NCI-H526 (cell line): ENCODE measurements around the gene ADAM12.

Experiments
- DNase-seq, 2 experiments: peaks; one replicate each; lab custom pipeline; 2025; lab: John Stamatoyannopoulos, UW

Gene ADAM12

GRCh38 chr10:126114884-126115555, 273.3 kb downstream of the ADAM12 start:
- DNase-seq = no peak

DNA sequence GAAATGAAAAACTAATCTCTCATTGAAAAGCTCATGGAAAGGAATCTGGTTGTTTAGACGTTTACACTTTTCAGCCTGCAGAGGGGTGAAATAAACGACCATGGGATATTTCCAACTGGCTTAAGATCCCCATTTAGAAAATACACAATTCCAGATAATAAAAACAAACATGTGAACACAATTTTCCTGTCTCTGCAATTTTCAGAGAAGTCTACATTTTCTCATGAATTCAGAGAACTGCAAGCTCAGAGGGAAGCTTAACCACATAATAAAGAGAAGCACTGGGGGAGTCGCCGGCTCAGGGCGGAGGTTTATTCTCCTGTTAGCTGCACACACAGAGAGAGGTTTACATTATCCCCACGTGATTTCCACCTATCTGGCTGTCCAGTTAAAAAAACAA, 276.8 kb downstream of the ADAM12 start:
- DNase-seq = no peak

GRCh38 chr10:126110489-126111180, 277.6 kb downstream of the ADAM12 start:
- no peak for DNase-seq

- DNase-seq = no peak
These were observed 278.4 kb downstream of the ADAM12 start for GRCh38 chr10:126109893-126110292.

DNA sequence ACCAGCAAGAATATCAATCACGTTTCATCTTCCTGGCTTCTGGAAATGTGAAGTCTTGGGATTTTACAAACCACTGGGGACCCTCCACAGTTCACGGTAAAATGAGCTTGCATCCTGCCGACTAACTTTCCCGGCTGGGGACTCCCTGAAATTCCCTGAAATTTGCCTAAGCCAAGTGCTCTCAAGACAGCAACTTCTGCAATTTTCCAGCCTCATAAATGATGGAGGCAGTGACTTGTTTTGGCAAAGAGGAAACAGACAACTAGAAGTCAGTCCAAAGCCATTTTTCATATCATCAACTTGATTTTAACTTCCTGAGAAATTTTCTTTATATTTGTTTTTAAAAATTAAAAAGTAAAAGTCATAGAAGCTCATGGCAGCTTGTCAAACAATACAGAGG, 279.6 kb downstream of the ADAM12 start:
- no peak for DNase-seq

DNA sequence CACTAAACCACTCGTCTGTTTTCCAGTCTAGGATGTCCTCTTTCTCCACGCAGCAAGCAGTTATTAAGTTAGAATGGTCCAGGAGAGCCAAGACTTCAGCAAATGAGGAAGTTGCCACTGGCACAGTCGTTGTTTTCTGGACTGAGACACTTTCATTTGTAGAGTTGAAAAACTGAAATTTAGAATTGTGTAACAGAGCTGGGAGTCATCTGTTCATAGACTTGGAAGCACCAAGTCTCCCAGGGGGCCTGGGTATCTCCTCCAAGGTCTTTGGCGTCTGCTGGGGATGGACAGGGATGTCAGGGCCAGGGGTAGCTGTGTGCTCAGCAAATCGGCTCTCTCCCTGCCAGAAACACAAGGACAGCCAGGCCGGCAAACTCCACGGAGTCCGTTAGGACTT, 283.5 kb downstream of the ADAM12 start:
- no peak for DNase-seq

- no peak for DNase-seq
These were observed 285.6 kb downstream of the ADAM12 start for GRCh38 chr10:126102636-126103035.

- no peak for DNase-seq
These were observed 286.5 kb downstream of the ADAM12 start for GRCh38 chr10:126101736-126102135.

- DNase-seq = no peak
These were observed 287.0 kb downstream of the ADAM12 start for GRCh38 chr10:126101325-126101724.

DNA sequence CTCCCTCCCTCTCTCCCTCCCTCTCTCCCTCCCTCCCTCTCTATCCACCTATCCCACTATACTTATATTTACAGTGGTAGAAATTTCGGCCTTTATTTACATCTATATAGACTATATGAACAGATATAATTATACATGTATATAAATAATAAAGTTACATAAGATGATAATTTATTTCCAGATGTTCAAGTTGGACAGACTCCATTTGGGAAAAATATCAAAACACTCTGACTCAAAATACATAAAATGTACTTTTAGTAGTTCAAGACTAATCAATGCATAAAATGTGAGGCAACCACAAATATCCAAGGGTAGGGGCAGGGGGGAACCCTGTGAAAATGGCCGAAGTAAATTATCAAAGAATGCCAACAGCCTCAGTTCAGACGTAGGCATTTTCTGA, 288.9 kb downstream of the ADAM12 start:
- DNase-seq = no peak

GRCh38 chr10:126098226-126098581, 290.1 kb downstream of the ADAM12 start:
- no peak for DNase-seq

DNA sequence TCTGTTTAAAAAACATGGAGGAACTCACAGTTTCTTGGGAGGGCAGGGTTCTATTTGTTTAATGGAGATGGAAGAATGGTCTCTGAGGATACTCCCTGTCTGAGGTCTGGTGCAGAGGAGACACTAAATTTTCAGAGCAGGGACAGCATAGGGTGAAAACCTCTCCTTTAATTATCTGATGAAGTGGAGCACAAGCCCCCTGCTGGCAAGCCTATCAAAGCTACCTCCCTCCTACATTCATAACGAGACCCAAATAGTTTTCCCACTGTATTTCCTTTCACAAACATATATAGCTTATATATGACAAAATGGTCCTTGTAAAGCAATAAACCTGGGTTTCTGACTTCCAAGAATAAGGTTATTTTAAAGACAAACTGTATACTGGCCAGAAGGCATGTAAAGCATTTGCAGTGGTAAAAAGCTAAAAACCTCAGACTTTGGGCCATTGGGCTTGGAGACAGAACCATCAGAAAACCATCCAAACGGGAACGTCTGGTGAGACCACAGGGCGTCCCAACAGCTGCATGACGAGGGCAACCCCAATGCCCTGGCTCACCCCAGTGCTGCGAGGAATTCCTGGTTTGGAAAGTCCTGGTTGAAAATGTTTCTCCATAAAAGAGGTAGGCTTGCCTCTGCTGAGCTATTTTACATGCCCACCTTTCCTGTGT, 290.6 kb downstream of the ADAM12 start:
- DNase-seq = no peak

- no peak for DNase-seq
These were observed 293.7 kb downstream of the ADAM12 start for GRCh38 chr10:126094537-126094936.

DNA sequence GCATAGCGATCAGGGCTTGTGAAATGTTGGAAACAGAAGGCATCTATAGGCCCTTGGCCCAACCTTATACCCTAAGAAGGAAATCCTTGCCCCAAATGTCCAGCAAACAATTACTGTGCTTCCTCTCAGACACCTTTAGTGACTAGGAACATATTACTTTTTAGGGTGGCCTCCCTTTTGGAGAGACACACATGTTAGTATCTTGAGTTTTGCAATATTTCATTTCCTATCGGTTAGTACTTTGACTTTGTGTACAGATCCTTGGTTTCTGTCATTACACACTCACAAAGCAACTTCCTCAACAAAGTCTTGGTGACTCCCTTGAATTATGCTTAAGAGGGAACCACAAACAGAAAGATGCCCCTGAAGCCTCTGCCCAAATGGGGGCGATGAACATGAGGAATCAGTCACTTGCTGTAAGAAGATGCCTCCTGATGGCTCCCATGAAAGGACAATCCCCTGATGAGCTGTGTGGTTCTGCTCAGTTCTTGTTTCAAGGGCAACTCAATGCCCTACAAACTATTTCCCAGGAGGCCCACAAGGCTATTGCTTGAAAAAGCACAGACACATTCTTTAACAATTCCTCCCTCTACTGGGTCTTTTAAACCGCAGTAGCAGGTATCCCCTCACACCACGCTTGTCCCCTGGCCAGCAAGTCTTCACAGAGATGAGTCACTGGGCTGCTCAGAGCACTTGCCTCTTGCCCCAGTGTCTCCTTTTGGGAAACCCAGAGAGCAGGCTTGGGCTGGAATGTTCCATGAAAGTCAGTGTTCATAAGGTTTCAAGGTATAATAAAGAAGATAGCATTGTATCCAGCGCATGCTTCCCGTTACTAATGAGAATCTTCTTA, 295.7 kb downstream of the ADAM12 start:
- no peak for DNase-seq

GRCh38 chr10:126090911-126091728, 297.2 kb downstream of the ADAM12 start:
- DNase-seq = no peak

DNA sequence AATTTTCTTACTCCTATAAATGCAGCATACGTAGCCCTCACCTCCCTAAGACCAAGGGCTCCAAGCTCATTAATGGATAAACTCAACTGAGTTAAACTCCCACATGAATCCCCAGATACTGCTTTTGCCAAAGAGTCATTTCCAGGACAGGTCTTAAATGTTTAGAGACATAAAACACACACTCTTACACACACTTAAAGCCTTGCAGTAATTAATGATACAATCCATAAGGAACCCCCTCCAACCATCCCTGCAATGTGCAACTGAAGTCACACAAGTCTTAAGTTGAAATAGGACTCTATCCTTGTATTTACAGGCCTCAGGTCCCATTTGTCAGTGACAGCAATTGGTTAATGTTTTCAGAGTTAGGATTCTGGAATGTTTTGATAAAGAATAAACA, 297.8 kb downstream of the ADAM12 start:
- DNase-seq = no peak

DNA sequence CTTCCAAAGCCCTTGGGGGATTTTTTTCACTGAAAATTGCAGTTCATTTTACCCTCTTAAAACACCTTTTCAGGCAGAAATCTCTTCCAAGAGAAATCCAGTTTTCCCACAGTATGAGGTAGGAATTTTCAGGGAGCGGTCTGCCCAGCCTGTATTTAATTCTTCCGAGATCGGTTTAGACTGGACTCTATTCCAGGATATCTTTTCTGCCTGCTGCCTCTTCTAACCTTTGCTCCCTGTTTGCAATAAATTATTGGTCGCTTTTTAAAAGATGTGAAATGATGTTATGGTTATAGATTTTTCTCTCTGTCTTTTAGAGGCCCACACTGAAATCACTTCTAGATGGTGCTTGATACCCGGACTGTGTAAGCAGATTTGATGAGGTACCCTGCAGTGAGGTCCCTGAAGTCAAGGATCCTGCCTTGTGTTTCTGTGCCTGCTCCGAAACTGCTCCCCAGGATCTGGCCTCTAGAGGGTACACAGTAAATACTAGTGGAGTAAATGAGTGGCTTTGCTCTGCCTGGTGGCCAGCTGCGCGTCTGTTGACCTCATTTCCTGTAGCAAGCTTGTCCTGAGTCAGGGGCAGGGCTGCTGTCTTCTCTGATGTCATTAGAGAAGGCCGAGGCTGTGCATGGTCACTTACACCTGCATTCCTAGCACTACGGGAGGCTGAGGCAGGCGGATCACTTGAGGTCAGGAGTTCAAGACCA, 300.3 kb downstream of the ADAM12 start:
- no peak for DNase-seq

GRCh38 chr10:126087153-126087680, 301.1 kb downstream of the ADAM12 start:
- no peak for DNase-seq

DNA sequence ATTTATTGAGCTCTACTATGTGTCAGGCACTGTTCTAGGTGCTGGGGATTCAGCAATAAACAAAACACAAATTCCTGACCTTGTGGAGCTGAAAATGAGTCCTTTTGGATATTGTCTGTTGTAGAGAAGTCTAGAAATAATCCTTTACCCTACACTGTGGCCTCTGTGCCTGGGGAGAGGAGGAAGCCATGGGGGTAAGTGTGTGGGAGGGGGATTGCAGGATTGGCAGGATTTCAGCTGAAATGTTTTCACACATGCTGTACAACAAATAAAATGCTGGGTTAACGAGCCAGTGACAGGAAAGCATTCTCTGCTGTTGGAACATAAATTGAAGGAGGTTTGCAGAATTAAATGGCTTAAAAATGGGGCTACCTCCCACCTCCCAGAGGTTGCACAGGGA, 302.5 kb downstream of the ADAM12 start:
- no peak for DNase-seq

DNA sequence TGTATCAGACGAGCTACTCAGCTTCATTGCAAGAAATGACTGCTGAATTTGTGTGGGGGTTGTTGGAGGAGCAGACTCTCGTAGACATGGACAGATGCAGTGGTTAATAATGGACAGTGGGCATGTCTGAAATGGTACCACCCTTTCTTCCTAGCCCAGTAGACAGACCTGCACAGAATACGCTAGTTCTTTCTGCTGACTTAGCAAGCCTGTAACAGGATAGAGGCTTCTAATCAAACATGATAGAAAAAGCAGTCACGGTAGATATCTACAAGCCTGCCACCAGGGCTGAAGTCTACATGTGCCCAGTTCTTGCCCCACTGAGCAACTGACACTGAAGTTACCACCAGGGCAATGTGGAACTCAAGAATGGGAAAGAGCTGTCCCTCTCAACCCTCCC, 303.9 kb downstream of the ADAM12 start:
- DNase-seq = no peak

DNA sequence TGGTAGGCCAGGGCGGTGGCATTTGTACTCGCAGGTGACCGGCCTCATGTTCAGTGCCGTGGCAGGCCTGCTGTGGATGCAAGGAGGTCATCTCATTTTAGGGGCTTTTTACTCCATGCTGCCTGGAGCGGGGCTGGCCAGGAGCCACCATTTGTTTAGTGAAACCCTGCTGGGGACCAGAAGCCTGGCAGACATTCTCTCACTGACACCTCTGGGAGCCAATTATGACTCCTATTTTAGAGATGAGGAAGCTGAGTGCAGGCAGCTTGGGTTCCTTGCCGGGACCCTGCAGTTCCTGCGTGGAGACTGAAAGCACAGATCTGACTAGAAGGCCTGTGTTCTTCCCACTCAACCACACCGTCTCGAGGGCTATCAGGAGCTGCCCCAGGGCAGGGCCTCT, 305.3 kb downstream of the ADAM12 start:
- no peak for DNase-seq
